ENCODE measurements around the gene SULF2. TPM values are rescaled to one million over a fixed set of nuclear protein-coding genes. Genes with fewer than 3 reads are reported as not detected.

Gene SULF2
- total RNA-seq, 2 donors from 2014 or later, result 75.7 to 146 TPM

DNA sequence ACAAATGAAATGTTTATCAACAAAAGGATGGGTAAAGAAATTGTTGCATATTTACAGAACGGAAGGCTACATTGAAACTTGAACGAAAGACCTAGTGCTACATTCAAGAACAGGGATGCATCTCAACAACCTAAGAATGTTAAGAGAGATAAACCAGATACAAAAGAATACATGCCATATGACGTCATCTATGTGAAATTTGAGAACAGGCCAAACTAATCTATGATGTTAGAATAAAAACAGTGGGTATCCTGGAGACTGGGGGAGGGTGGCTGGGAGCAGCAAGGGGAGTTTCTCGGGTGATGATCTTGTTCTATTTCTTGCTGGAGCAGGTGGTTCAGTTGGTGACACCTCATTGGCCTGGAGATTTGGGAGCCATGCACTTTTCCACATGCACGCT, 81.5 kb downstream of the SULF2 start:
- Mint-ChIP-seq H3K27me3 (ENCODE audit: insufficient read depth) (no peaks in the 10 kb centered on the region), H3K9me3 (no peaks in the 10 kb centered on the region), H3K4me3 (no peak overlapping the region), H3K4me1 (peaks cover 11% of the 10 kb centered on the region), H3K36me3 (ENCODE audit: low read depth) (peaks cover 44% of the 10 kb centered on the region), H3K27ac (no peak overlapping the region)
- no peak overlapping the region for H3K27ac ChIP-seq (ENCODE audit: low read depth, low read length)
- H3K9me3 ChIP-seq (ENCODE audit: control insufficient read depth, low read length), result no peaks in the 10 kb centered on the region
- TF ChIP-seq, protein P1, sequence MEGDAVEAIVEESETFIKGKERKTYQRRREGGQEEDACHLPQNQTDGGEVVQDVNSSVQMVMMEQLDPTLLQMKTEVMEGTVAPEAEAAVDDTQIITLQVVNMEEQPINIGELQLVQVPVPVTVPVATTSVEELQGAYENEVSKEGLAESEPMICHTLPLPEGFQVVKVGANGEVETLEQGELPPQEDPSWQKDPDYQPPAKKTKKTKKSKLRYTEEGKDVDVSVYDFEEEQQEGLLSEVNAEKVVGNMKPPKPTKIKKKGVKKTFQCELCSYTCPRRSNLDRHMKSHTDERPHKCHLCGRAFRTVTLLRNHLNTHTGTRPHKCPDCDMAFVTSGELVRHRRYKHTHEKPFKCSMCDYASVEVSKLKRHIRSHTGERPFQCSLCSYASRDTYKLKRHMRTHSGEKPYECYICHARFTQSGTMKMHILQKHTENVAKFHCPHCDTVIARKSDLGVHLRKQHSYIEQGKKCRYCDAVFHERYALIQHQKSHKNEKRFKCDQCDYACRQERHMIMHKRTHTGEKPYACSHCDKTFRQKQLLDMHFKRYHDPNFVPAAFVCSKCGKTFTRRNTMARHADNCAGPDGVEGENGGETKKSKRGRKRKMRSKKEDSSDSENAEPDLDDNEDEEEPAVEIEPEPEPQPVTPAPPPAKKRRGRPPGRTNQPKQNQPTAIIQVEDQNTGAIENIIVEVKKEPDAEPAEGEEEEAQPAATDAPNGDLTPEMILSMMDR (conservative IDR thresholded peaks at IDR 0.05), result no peak
- H3K36me3 ChIP-seq (ENCODE audit: control insufficient read depth, insufficient read depth, low read length), result peaks cover 67% of the 10 kb centered on the region
- 87 to 89% methylated on average over 4 to 5 of the region's 5 CpGs for WGBS, 2 experiments (ENCODE audit: insufficient coverage in 1 of 2, insufficient read length in 1 of 2)
- DNase-seq, result no peak
- H3K9ac ChIP-seq (ENCODE audit: extremely low read depth, low read length, poor library complexity, severe bottlenecking), result no peak overlapping the region
- no peaks in the 10 kb centered on the region for H3K27me3 ChIP-seq (ENCODE audit: control insufficient read depth, insufficient read depth, low read length, poor library complexity, severe bottlenecking)
- H3K4me3 ChIP-seq (ENCODE audit: low read length), result no peak overlapping the region
- no peaks in the 10 kb centered on the region for H3K4me1 ChIP-seq (ENCODE audit: control insufficient read depth, insufficient read depth, low read length)

DNA sequence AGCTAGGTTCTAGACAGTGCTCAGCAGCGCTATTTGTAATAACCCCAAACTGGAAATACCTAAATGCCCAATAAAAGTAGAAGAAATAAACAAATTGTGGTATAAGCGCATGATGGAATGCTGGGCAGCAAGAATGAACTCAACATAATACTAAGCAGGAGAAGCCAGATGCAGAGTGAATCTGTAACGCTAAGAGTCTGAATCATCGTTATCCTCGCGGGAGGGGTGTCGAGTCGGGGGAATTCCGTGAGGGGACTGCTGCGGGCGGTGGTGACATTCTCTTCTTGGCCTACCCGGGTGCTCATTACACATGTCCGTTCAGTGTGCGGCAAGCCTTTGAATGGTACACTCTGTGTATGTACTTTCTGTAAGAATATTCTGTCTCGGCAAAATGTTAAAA, 83.7 kb downstream of the SULF2 start:
- H3K36me3 Mint-ChIP-seq (ENCODE audit: low read depth), result peaks cover 59% of the 10 kb centered on the region
- H3K36me3 ChIP-seq (ENCODE audit: control insufficient read depth, insufficient read depth, low read length), result peaks cover 75% of the 10 kb centered on the region
- no peak overlapping the region for H3K27ac Mint-ChIP-seq
- no peak overlapping the region for H3K4me3 Mint-ChIP-seq
- WGBS, 2 experiments (ENCODE audit: insufficient coverage in 1 of 2, insufficient read length in 1 of 2), result 89 to 96% methylated on average over 13 to 15 of the region's 15 CpGs
- H3K9ac ChIP-seq (ENCODE audit: extremely low read depth, low read length, poor library complexity, severe bottlenecking), result no peak overlapping the region
- no peaks in the 10 kb centered on the region for H3K4me1 ChIP-seq (ENCODE audit: control insufficient read depth, insufficient read depth, low read length)
- H3K9me3 ChIP-seq (ENCODE audit: control insufficient read depth, low read length), result no peaks in the 10 kb centered on the region
- no peaks in the 10 kb centered on the region for H3K4me1 Mint-ChIP-seq
- H3K27me3 Mint-ChIP-seq (ENCODE audit: insufficient read depth), result no peaks in the 10 kb centered on the region
- TF ChIP-seq, protein P1 (conservative IDR thresholded peaks at IDR 0.05), result no peak
- H3K9me3 Mint-ChIP-seq, result no peaks in the 10 kb centered on the region
- H3K27ac ChIP-seq (ENCODE audit: low read depth, low read length), result no peak overlapping the region
- H3K27me3 ChIP-seq (ENCODE audit: control insufficient read depth, insufficient read depth, low read length, poor library complexity, severe bottlenecking), result no peaks in the 10 kb centered on the region
- DNase-seq, result no peak
- no peak overlapping the region for H3K4me3 ChIP-seq (ENCODE audit: low read length)

DNA sequence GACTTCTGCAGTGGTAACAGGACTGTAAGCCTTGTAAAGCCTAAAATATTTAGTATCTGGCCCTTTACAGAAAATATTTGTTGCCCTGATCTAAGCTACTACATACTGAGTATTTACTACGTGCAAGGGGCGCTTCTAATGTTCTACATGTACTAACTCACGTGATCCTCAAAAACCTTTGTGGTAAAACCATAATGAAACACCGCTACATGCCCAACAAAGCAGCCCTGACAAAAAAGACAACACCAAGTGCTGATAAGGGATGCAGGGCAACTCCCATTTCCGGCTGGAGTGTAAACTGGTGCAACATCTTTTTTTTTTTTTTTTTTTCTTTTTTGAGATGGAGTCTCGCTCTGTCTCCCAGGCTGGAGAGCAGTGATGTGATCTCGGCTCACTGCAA, 85.0 kb downstream of the SULF2 start:
- H3K27me3 Mint-ChIP-seq (ENCODE audit: insufficient read depth), result no peaks in the 10 kb centered on the region
- no peak overlapping the region for H3K27ac Mint-ChIP-seq
- H3K36me3 Mint-ChIP-seq (ENCODE audit: low read depth), result peaks cover 59% of the 10 kb centered on the region
- no peaks in the 10 kb centered on the region for H3K9me3 Mint-ChIP-seq
- Histone ChIP-seq H3K9ac (ENCODE audit: extremely low read depth, low read length, poor library complexity, severe bottlenecking) (no peak overlapping the region), H3K4me3 (ENCODE audit: low read length) (no peak overlapping the region), H3K27ac (ENCODE audit: low read depth, low read length) (no peak overlapping the region), H3K27me3 (ENCODE audit: control insufficient read depth, insufficient read depth, low read length, poor library complexity, severe bottlenecking) (no peaks in the 10 kb centered on the region), H3K36me3 (ENCODE audit: control insufficient read depth, insufficient read depth, low read length) (peaks cover 74% of the 10 kb centered on the region), H3K4me1 (ENCODE audit: control insufficient read depth, insufficient read depth, low read length) (no peaks in the 10 kb centered on the region), H3K9me3 (ENCODE audit: control insufficient read depth, low read length) (no peaks in the 10 kb centered on the region)
- DNase-seq, result no peak
- WGBS, 2 experiments (ENCODE audit: insufficient coverage in 1 of 2, insufficient read length in 1 of 2), result 91 to 97% methylated on average over 5 to 7 of the region's 7 CpGs
- no peak overlapping the region for H3K4me3 Mint-ChIP-seq
- no peaks in the 10 kb centered on the region for H3K4me1 Mint-ChIP-seq
- TF ChIP-seq, protein P1 (conservative IDR thresholded peaks at IDR 0.05), result no peak

Measured in endodermal cell (in vitro differentiated cells).